AG04450 (cell line): ENCODE measurements around the gene TMCC1. TPM values are rescaled to one million over a fixed set of nuclear protein-coding genes. Genes with fewer than 3 reads are reported as not detected.

Experiments used
- CTCF ChIA-PET: fragments of 300-600, 350-600 bp; formaldehyde crosslinking; extraction: SDS; loops from one replicate; lab custom pipeline; 2022; ENCODE audit warnings: antibody characterized with exemption, inconsistent platforms; lab: Charles Lee
- POLR2A ChIA-PET: fragments of 350-600 bp; formaldehyde crosslinking; extraction: SDS; loops from one replicate; lab custom pipeline; 2021; ENCODE audit warnings: antibody characterized with exemption, inconsistent platforms; lab: Yijun Ruan, JAX
- DNase-seq: peaks from one replicate; pipeline ENCODE4 v3.0.0-alpha.2; 2011; ENCODE audit warnings: low read depth, low spot score
- H3K27ac ChIP-seq: one replicate; pipeline ENCODE4 v1.5.1; 2012; ENCODE audit warnings: low read depth, low read length, control low read depth
- H3K27me3 ChIP-seq: one replicate; pipeline ENCODE4 v1.6.0; 2012; ENCODE audit warnings: low read length; ENCODE audit not compliant: control insufficient read depth, insufficient read depth
- H3K4me3 ChIP-seq: 2 replicates; pipeline ENCODE4 v1.5.1; 2011; ENCODE audit warnings: mild to moderate bottlenecking, low read depth, low read length, control low read depth
- H3K9me3 ChIP-seq: 2 replicates; pipeline ENCODE4 v1.5.1; 2012; ENCODE audit warnings: low read length; ENCODE audit not compliant: control insufficient read depth, insufficient read depth
- CTCF ChIP-seq: IDR thresholded peaks from 2 replicates; pipeline ENCODE4 v1.5.1; 2011; ENCODE audit warnings: low read depth, low read length, control low read depth, inconsistent platforms
- polyA plus RNA-seq: library from polyadenylated mRNA; depleted of rRNA; stranded (reverse); fragments of >200 nt; gene quantifications from 2 replicates; pipeline ENCODE4 v1.2.3, GENCODE V29; 2011

The TMCC1 gene
- polyA plus RNA-seq, 1 experiment = 14.1 TPM

- no peaks in the 10 kb centered on the region for H3K27me3 ChIP-seq
- no peak overlapping the region for H3K4me3 ChIP-seq
- POLR2A ChIA-PET = no interaction called here
- no peaks in the 10 kb centered on the region for H3K9me3 ChIP-seq
- no peak for TF ChIP-seq CTCF
- CTCF ChIA-PET = interaction anchor here (1.0 kb wide), 1 partner anchor 57 kb away, joined by 3 read pairs; no protein-coding TSS in a partner anchor
- no peak overlapping the region for H3K27ac ChIP-seq
- no peak for DNase-seq
Measured at GRCh38 chr3:129768728-129769127, 124.8 kb downstream of the TMCC1 start.

GRCh38 chr3:129766135-129766534 lies 127.4 kb downstream of the TMCC1 start:
- POLR2A ChIA-PET = no interaction called here
- H3K27me3 ChIP-seq = no peaks in the 10 kb centered on the region
- H3K9me3 ChIP-seq = no peaks in the 10 kb centered on the region; the same call in 1 of the 2 replicates
- no peak for DNase-seq
- no peak for TF ChIP-seq CTCF
- H3K4me3 ChIP-seq = no peak overlapping the region
- CTCF ChIA-PET = interaction anchor here (0.6 kb wide), 1 partner anchor 57 kb away, joined by 3 read pairs; no protein-coding TSS in a partner anchor
- H3K27ac ChIP-seq = no peak overlapping the region

- H3K27me3 ChIP-seq = no peaks in the 10 kb centered on the region
- no peak for TF ChIP-seq CTCF
- no peak overlapping the region for H3K4me3 ChIP-seq
- H3K27ac ChIP-seq = no peak overlapping the region
- DNase-seq = no peak
- ChIA-PET CTCF (no interaction called here), POLR2A (interaction anchor here (0.6 kb wide), 1 partner anchor 52 kb away, joined by 3 read pairs; no protein-coding TSS in a partner anchor)
- H3K9me3 ChIP-seq = peaks cover 2% of the 10 kb centered on the region; the same call in 1 of the 2 replicates
Measured at GRCh38 chr3:129764090-129764489, 129.4 kb downstream of the TMCC1 start.

GRCh38 chr3:129758785-129759320 lies 134.7 kb downstream of the TMCC1 start:
- CTCF ChIA-PET = no interaction called here
- DNase-seq = no peak
- H3K27me3 ChIP-seq = no peaks in the 10 kb centered on the region
- POLR2A ChIA-PET = no interaction called here
- H3K4me3 ChIP-seq = no peak overlapping the region
- no peak for TF ChIP-seq CTCF
- H3K9me3 ChIP-seq = peaks cover 2% of the 10 kb centered on the region; the same call in 1 of the 2 replicates
- H3K27ac ChIP-seq = no peak overlapping the region

GRCh38 chr3:129758306-129758705 lies 135.2 kb downstream of the TMCC1 start:
- TF ChIP-seq CTCF = no peak
- Histone ChIP-seq H3K27ac (no peak overlapping the region), H3K9me3 (peaks cover 2% of the 10 kb centered on the region; the same call in 1 of the 2 replicates), H3K4me3 (no peak overlapping the region), H3K27me3 (no peaks in the 10 kb centered on the region)
- ChIA-PET CTCF (no interaction called here), POLR2A (no interaction called here)
- DNase-seq = no peak
